ENCODE data around the gene SERPIND1. TPM values are rescaled to one million over a fixed set of nuclear protein-coding genes. Genes with fewer than 3 reads are reported as not detected.
A peak's percentile ranks its signal among the peaks of the same experiment; 100 is the strongest.

Gene SERPIND1
- total and polyA plus RNA-seq, 7 donors: 0.03 to 0.12 (median 0.07) TPM; not detected in 4

- WGBS, 3 donors: 83 to 88% (median 86%) methylated on average over 10 of the region's 10 CpGs
- H3K9me3 ChIP-seq: no peaks in the 10 kb centered on the region
- TF ChIP-seq, protein P1, sequence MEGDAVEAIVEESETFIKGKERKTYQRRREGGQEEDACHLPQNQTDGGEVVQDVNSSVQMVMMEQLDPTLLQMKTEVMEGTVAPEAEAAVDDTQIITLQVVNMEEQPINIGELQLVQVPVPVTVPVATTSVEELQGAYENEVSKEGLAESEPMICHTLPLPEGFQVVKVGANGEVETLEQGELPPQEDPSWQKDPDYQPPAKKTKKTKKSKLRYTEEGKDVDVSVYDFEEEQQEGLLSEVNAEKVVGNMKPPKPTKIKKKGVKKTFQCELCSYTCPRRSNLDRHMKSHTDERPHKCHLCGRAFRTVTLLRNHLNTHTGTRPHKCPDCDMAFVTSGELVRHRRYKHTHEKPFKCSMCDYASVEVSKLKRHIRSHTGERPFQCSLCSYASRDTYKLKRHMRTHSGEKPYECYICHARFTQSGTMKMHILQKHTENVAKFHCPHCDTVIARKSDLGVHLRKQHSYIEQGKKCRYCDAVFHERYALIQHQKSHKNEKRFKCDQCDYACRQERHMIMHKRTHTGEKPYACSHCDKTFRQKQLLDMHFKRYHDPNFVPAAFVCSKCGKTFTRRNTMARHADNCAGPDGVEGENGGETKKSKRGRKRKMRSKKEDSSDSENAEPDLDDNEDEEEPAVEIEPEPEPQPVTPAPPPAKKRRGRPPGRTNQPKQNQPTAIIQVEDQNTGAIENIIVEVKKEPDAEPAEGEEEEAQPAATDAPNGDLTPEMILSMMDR (IDR thresholded peaks at IDR 0.05): no peak
- peaks cover 0 to 26% of the 10 kb centered on the region in 2 donors for H3K36me3 ChIP-seq (ENCODE audit: insufficient read depth in 1 of 2, low read depth in 1 of 2)
- H3K27me3 ChIP-seq (ENCODE audit: insufficient read depth in 3 of 3, low read length in 2 of 3): no peaks in the 10 kb centered on the region
- H3K27ac ChIP-seq: peak overlapping the region; percentile 6
- intact Hi-C loops (cut with DNase I): no loop called here
- H3K4me3 ChIP-seq: no peak overlapping the region
- no peaks in the 10 kb centered on the region for H3K4me1 ChIP-seq
- no peak for DNase-seq
- ATAC-seq: peak in 2 of 4 donors; percentile 81 to 86
Observed at GRCh38 chr22:20777420-20778177, 3.7 kb downstream of the SERPIND1 start.

DNA sequence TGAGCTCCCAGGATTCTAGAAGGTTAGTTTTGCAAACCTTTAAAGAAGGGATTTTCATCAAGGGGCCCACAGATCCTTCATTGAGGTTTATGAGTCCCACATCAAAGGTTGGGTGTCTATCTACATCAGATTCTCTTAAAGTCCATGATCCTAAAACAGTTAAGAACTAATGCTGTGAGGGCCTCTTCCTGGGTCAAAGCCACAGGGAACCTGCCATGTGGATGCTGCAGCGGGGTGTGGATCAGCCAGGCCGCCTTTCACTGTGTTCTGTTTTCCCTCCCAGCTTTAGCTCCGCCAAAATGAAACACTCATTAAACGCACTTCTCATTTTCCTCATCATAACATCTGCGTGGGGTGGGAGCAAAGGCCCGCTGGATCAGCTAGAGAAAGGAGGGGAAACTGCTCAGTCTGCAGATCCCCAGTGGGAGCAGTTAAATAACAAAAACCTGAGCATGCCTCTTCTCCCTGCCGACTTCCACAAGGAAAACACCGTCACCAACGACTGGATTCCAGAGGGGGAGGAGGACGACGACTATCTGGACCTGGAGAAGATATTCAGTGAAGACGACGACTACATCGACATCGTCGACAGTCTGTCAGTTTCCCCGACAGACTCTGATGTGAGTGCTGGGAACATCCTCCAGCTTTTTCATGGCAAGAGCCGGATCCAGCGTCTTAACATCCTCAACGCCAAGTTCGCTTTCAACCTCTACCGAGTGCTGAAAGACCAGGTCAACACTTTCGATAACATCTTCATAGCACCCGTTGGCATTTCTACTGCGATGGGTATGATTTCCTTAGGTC lies 5.3 kb downstream of the SERPIND1 start:
- WGBS, 3 donors: 78 to 85% (median 83%) methylated on average over 25 of the region's 25 CpGs
- no peak overlapping the region for H3K27ac ChIP-seq
- intact Hi-C loops (cut with DNase I): no loop called here
- H3K4me1 ChIP-seq: no peaks in the 10 kb centered on the region
- no peak overlapping the region for H3K4me3 ChIP-seq
- no peaks in the 10 kb centered on the region for H3K9me3 ChIP-seq
- no peak for DNase-seq
- H3K27me3 ChIP-seq (ENCODE audit: insufficient read depth in 3 of 3, low read length in 2 of 3): no peaks in the 10 kb centered on the region
- peaks cover 0 to 30% of the 10 kb centered on the region in 2 donors for H3K36me3 ChIP-seq (ENCODE audit: insufficient read depth in 1 of 2, low read depth in 1 of 2)
- TF ChIP-seq, protein P1 (IDR thresholded peaks at IDR 0.05): no peak
- no peak for ATAC-seq

DNA sequence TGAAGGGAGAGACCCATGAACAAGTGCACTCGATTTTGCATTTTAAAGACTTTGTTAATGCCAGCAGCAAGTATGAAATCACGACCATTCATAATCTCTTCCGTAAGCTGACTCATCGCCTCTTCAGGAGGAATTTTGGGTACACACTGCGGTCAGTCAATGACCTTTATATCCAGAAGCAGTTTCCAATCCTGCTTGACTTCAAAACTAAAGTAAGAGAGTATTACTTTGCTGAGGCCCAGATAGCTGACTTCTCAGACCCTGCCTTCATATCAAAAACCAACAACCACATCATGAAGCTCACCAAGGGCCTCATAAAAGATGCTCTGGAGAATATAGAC lies 5.9 kb downstream of the SERPIND1 start:
- DNase-seq: no peak
- H3K4me3 ChIP-seq: no peak overlapping the region
- ATAC-seq: no peak
- H3K4me1 ChIP-seq: no peaks in the 10 kb centered on the region
- no peaks in the 10 kb centered on the region for H3K9me3 ChIP-seq
- TF ChIP-seq, protein P1 (IDR thresholded peaks at IDR 0.05): no peak
- H3K27ac ChIP-seq: no peak overlapping the region
- peaks cover 0 to 30% of the 10 kb centered on the region in 2 donors for H3K36me3 ChIP-seq (ENCODE audit: insufficient read depth in 1 of 2, low read depth in 1 of 2)
- intact Hi-C loops (cut with DNase I): no loop called here
- WGBS, 3 donors: 87 to 94% (median 94%) methylated on average over 5 of the region's 5 CpGs
- H3K27me3 ChIP-seq (ENCODE audit: insufficient read depth in 3 of 3, low read length in 2 of 3): no peaks in the 10 kb centered on the region

GRCh38 chr22:20781272-20781990 lies 7.5 kb downstream of the SERPIND1 start:
- H3K4me3 ChIP-seq: no peak overlapping the region
- no peaks in the 10 kb centered on the region for H3K27me3 ChIP-seq (ENCODE audit: insufficient read depth in 3 of 3, low read length in 2 of 3)
- H3K9me3 ChIP-seq: no peaks in the 10 kb centered on the region
- DNase-seq (no peak), ATAC-seq (no peak)
- TF ChIP-seq, protein P1 (IDR thresholded peaks at IDR 0.05): no peak
- WGBS, 3 donors: 83 to 92% (median 89%) methylated on average over 11 of the region's 11 CpGs
- peaks cover 0 to 32% of the 10 kb centered on the region in 2 donors for H3K36me3 ChIP-seq (ENCODE audit: insufficient read depth in 1 of 2, low read depth in 1 of 2)
- intact Hi-C loops (cut with DNase I): no loop called here
- H3K4me1 ChIP-seq: no peaks in the 10 kb centered on the region
- no peak overlapping the region for H3K27ac ChIP-seq
